T-helper 17 cell (primary cell): ENCODE data around the gene CLEC18B. TPM values are rescaled to one million over a fixed set of nuclear protein-coding genes. Genes with fewer than 3 reads are reported as not detected.
"Not testable (repeated sequence)": the region's sequence is repeated elsewhere in the genome, so short reads cannot be mapped to it uniquely, and the experiment has no call there.

ENCODE experiments used
- ATAC-seq: fragments of 150-1000 bp; cut with Tn5 transposase; 2 replicates; pipeline ENCODE4 v1.10.0; 2021; ENCODE audit warnings: mild to moderate bottlenecking, moderate library complexity
- DNase-seq, 3 donors: peaks; one replicate each; pipeline versions ENCODE4 v3.0.0 to v3.0.0-alpha.2; 2020 to 2021
- H3K9me3 ChIP-seq: one replicate; pipeline ENCODE4 v1.7.0; 2013; ENCODE audit warnings: low read length, mild to moderate bottlenecking; ENCODE audit not compliant: control insufficient read depth, poor library complexity, severe bottlenecking
- H3K27ac Mint-ChIP-seq: one replicate; pipeline ENCODE4 v1.8.0; 2022; ENCODE audit warnings: mild to moderate bottlenecking, moderate library complexity, mixed read lengths
- H3K27me3 Mint-ChIP-seq: one replicate; pipeline ENCODE4 v1.8.0; 2022; ENCODE audit warnings: mixed read lengths
- H3K36me3 Mint-ChIP-seq: one replicate; pipeline ENCODE4 v1.8.0; 2022; ENCODE audit warnings: low read depth, mixed read lengths
- H3K4me1 Mint-ChIP-seq: one replicate; pipeline ENCODE4 v1.8.0; 2022; ENCODE audit warnings: mild to moderate bottlenecking, mixed read lengths
- H3K4me3 Mint-ChIP-seq: one replicate; pipeline ENCODE4 v1.8.0; 2022; ENCODE audit warnings: mild to moderate bottlenecking, moderate library complexity, mixed read lengths
- total RNA-seq, 4 donors: library from RNA in 2 of 4; stranded (reverse) in 2 of 4; gene quantifications; one replicate each; pipeline ENCODE4 v1.2.3 and lab custom pipeline; 2022 to 2026

Gene CLEC18B
- total RNA-seq, 2 donors from 2014 or later: 1.6 to 2.4 TPM

DNA sequence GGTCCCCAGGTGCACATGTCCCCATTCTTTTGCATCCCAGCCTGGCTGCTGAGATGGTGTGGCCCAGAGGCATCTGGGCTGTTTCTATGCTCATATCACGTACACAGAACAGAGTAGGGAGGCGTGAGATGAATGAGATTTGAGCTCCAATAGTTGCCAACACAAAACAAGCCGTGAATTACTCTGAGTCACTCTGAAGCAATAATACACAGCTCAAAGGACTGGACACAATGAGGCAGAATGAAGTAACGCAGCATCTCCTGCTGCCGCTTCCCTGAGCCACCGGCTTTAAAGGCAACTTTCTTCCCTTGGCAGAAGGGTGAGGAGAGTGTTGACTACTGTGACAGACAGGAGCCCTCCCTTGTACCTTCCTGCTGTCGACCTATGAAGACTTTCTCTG, 33.9 kb upstream of the CLEC18B start:
- Mint-ChIP-seq H3K4me3 (no peak overlapping the region), H3K27me3 (no peaks in the 10 kb centered on the region), H3K36me3 (peaks cover 11% of the 10 kb centered on the region), H3K27ac (no peak overlapping the region), H3K4me1 (peaks cover 7% of the 10 kb centered on the region)
- DNase-seq (no peak), ATAC-seq (no peak)
- H3K9me3 ChIP-seq: no peaks in the 10 kb centered on the region

DNA sequence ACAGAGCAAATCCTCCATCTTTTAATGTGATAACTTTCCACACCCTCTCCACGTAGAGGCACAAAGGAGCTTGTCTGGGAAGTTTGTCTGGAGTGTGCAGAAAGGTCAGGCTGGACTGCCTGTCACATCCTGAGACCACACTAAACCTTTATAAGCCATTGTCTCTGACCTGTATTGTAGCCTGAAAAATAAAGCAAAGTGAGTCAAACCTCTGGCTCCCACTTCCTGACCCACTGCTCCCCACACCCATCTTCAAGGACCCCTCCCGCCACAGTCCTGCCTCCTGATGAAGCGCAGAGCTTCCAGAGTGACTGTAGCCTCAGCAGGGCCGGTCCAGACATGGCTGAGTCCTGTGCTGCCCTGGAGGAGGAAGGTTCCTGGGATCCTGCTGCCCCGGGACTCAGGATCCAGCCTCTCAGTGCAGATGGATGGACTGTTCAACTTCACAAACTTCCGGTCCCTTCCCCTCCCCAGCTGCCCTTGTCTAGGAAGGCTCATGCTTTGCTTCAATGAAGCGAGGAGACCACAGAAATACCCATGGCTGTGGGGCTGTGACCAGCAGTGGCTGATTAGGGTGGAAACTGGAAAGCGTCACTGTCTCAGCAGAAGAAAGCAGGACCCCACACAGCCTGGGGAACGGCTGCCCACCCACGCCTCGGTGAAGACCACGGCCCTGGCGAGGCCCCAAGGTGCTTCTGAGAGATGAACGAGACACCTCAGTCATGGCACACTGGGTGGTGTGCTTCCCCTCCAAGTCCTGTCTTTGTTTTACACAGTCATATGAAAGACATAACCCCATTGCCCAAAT, 30.9 kb upstream of the CLEC18B start:
- no peak for ATAC-seq
- Mint-ChIP-seq H3K36me3 (peaks cover 8% of the 10 kb centered on the region), H3K27me3 (no peaks in the 10 kb centered on the region), H3K27ac (no peak overlapping the region), H3K4me1 (peaks cover 7% of the 10 kb centered on the region), H3K4me3 (no peak overlapping the region)
- no peaks in the 10 kb centered on the region for H3K9me3 ChIP-seq
- DNase-seq: no peak

DNA sequence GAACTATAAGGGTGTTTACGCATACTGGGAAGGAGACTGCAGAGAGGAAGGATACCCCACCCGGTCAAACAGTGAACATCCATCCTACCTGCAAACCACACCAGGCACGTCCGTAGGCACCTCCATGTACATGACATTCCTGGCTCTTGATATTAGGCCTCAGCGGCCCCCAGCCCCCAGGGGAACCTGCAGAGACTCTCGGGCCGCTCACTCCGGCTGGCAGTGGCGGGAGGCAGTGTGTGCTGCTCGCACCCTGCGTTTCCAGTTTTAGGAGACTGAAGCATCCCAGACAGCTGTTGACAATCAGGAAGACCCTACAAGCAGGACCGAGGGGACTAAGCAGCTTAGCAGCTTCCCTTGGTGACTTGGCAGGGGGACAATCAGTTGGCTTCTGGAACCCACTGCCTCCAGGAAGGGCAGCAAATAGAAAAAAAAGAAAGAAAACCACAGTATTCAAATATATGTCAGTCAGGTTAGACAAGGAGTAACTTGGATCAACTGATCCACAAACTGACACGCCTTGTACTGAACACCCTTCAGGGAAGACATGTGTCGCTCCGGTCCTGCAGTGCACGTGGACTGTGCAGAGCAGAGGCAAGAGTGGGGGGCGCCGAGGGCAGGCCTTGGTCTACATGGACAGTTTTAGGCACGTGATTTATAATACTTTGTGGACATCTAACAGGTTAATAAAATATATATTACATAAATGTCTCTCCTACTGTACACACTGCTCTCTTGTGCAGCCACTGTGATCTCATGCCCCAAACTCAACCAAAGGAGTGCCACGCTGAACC, 29.9 kb upstream of the CLEC18B start:
- no peaks in the 10 kb centered on the region for H3K9me3 ChIP-seq
- H3K27ac Mint-ChIP-seq: peak overlapping the region; percentile 57
- H3K27me3 Mint-ChIP-seq: no peaks in the 10 kb centered on the region
- no peak for DNase-seq
- H3K4me3 Mint-ChIP-seq: no peak overlapping the region
- ATAC-seq: no peak
- peaks cover 7% of the 10 kb centered on the region for H3K4me1 Mint-ChIP-seq
- peaks cover 8% of the 10 kb centered on the region for H3K36me3 Mint-ChIP-seq

DNA sequence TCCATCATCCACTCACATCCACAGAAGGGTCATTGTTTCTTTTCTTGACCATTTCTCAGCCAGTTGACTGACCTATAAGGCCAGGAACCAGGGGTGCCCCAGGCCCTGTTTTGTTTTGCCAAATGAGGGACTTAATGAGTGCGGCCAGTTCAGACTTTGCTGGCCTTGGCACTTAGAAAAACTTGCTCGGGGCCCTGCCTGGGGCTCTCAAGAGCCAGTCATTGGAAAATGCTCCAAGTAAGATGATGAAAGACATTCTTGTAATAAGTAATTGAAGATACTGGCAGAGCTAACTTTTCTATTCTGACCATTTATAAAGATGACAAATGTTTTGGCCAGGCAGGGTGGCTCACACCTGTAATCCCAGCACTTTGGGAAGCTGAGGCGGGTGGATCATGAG, 29.0 kb upstream of the CLEC18B start:
- peaks cover 9% of the 10 kb centered on the region for H3K4me1 Mint-ChIP-seq
- ATAC-seq (no peak), DNase-seq (no peak)
- H3K9me3 ChIP-seq: no peaks in the 10 kb centered on the region
- H3K27ac Mint-ChIP-seq: no peak overlapping the region
- no peak overlapping the region for H3K4me3 Mint-ChIP-seq
- H3K27me3 Mint-ChIP-seq: no peaks in the 10 kb centered on the region
- H3K36me3 Mint-ChIP-seq: peaks cover 8% of the 10 kb centered on the region

DNA sequence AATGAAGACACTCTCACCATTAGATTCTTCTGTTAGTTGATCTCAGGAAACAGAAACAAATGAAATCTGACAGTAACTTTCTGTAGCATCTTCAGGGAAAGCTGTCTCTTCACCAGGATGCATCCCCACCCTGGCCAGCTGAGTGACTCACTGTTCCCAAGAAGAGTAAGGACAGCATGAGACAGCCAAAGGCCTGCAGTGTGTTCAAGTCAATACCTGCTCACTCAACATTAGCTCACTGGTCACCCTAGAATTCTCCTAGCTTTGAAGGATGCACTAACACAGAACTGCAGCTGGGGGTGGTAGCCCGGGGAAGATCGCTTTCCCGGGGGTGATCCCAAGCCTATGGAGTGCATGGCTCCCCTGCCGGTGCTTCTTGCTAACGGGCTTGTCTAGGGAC, 28.2 kb upstream of the CLEC18B start:
- ATAC-seq (no peak), DNase-seq (no peak)
- Mint-ChIP-seq H3K4me1 (peaks cover 9% of the 10 kb centered on the region), H3K36me3 (peaks cover 8% of the 10 kb centered on the region), H3K27ac (no peak overlapping the region), H3K4me3 (no peak overlapping the region), H3K27me3 (no peaks in the 10 kb centered on the region)
- H3K9me3 ChIP-seq: no peaks in the 10 kb centered on the region

DNA sequence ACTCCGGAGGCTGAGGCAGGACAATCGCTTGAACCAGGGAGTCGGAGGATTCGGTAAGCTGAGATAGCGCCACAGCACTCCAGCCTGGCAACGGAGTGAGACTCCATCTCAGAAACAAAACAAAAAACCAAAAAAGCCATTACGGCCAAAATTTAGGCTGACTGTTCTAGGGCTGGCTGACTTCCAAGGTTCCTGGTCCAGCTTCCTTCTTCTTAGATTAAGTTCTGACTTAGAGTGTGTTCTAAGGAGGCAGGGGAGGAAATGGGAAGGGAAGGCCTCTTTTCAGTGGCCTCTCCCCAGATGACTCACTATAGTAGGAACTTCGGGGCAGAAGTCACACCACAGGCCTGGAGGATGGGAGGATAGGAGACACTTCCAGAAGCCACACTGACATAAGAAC, 27.7 kb upstream of the CLEC18B start:
- Mint-ChIP-seq H3K4me1 (peaks cover 9% of the 10 kb centered on the region), H3K4me3 (no peak overlapping the region), H3K27ac (peak overlapping the region; percentile 19), H3K27me3 (no peaks in the 10 kb centered on the region), H3K36me3 (peaks cover 8% of the 10 kb centered on the region)
- ATAC-seq: no peak
- no peak for DNase-seq
- no peaks in the 10 kb centered on the region for H3K9me3 ChIP-seq

DNA sequence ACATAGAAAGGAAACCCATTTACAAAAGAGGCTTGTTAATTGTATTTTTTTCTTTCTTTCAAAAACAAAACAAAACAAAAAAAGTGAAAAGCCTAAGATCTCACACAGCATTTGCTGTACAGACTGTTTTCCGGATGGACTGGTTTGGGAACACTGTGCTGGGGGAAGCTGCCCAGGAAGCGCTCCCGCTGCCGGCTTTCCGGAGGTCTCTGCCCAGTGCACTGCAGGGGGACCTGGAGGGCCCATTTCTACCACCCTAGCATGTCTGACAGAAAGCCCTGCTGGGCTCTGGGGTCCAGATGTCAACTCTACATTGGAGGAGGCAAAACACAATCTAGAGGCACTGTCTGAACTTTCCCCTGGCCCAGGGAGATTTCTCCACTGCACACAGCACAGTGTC, 26.3 kb upstream of the CLEC18B start:
- Mint-ChIP-seq H3K36me3 (no peaks in the 10 kb centered on the region), H3K27ac (peak overlapping the region; percentile 37), H3K4me3 (no peak overlapping the region), H3K27me3 (no peaks in the 10 kb centered on the region), H3K4me1 (peaks cover 6% of the 10 kb centered on the region)
- DNase-seq: no peak
- no peak for ATAC-seq
- H3K9me3 ChIP-seq: no peaks in the 10 kb centered on the region

DNA sequence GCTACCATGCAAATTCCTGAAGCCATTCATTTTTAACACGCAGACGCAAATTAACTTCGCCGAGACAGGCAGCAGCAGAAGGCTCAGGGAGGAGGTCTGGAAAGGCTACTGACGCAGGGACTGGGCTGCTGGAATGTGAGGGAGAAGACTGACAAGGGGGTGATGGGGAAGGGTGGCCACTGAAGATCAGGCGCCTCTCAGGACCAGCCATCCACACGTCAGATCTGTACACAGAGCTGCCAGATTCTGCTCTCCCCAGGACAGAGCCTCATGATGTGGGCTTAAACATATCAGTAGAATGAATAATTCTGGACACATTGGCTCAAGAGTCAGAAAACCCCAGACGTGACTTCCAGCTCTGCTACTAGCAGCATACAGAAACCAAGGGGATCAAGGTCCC, 25.6 kb upstream of the CLEC18B start:
- Mint-ChIP-seq H3K4me1 (peaks cover 6% of the 10 kb centered on the region), H3K27me3 (no peaks in the 10 kb centered on the region), H3K36me3 (no peaks in the 10 kb centered on the region), H3K27ac (peak overlapping the region; percentile 37), H3K4me3 (no peak overlapping the region)
- no peaks in the 10 kb centered on the region for H3K9me3 ChIP-seq
- ATAC-seq (no peak), DNase-seq (no peak)

DNA sequence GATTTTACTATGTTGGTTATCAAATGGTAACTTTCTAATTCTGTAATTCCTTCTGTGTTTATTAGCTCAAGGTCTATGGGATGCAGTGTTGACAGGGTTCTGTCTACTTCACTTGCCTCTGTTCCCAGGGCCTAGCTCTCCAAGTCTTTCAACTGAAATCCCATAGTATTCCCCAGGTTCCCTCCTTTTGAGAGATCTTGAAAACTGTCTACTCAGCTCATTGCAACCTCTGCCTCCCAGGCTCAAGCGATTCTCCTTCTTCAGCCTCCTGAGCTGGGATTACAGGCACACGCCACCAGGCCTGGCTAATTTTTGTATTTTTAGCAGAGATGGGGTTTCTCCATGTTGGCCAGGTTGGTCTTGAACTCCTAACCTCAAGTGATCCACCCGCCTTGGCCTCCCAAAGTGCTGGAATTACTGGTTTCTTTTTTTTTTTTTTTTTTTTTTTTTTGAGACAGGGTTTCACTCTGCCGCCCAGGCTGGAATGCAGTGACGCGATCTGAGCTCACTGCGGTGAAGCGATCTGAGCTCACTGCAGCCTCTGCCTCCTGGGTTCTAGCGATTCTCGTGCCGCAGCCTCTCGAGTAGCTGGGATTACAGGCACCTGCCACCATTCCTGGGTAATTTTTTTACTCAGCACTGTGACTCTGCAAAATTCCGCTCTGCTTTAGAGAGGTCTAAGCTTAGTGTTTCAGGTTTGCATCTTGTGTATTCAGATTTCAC, 22.5 kb upstream of the CLEC18B start:
- not testable (repeated sequence) for H3K27me3 Mint-ChIP-seq, DNase-seq, H3K9me3 ChIP-seq, H3K27ac Mint-ChIP-seq, H3K4me3 Mint-ChIP-seq, H3K4me1 Mint-ChIP-seq, H3K36me3 Mint-ChIP-seq, ATAC-seq

DNA sequence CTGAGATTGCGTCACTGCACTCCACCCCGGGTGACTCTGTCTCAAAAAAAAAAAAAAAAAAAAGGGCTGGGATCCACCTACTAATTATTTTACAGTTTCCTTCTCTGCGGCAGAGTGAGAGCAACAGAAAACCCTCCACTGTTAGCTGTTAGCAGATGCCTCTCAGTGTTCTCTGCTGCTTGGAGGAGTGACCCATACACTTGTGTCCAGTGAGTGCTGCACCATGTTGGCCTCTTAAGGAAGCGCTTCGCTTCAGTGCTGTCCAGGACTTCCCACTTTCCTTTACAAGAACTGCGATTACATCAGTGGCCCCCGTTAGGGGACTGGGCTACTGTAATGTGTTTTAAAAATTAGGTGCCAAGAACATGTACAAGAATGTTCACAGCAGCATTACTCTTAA, 18.4 kb upstream of the CLEC18B start:
- ATAC-seq (no peak), DNase-seq (no peak)
- peaks cover 12% of the 10 kb centered on the region for H3K4me1 Mint-ChIP-seq
- H3K36me3 Mint-ChIP-seq: peaks cover 2% of the 10 kb centered on the region
- peak overlapping the region; percentile 79 for H3K27ac Mint-ChIP-seq
- H3K9me3 ChIP-seq: no peaks in the 10 kb centered on the region
- no peak overlapping the region for H3K4me3 Mint-ChIP-seq
- H3K27me3 Mint-ChIP-seq: no peaks in the 10 kb centered on the region

DNA sequence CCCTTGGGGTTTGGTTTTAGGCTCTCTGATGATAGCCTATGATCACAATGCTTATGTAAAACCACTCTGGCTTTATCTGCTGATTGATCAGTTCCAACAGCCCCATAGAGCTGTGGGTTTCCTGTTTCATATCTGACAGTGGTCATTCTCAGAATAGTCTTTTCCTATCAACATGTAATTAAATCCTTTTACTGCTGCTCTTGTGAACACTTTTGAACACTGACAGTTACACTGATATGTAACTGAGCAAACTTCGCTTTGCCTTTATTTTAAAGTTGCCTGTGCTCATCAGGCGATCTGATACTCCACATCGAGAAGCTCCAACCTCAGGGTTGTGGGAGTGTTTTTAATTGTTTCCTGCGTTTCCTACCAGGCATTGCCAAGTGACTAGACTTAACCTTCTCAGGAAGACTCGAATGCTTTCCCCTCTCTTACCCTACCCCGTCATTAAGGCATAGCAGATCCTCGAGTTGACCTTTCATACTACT, 17.3 kb upstream of the CLEC18B start:
- Mint-ChIP-seq H3K36me3 (peaks cover 2% of the 10 kb centered on the region), H3K27me3 (no peaks in the 10 kb centered on the region), H3K27ac (peak overlapping the region; percentile 79), H3K4me3 (peak overlapping the region; percentile 76), H3K4me1 (peaks cover 12% of the 10 kb centered on the region)
- DNase-seq (no peak), ATAC-seq (peak; percentile 86)
- no peaks in the 10 kb centered on the region for H3K9me3 ChIP-seq

DNA sequence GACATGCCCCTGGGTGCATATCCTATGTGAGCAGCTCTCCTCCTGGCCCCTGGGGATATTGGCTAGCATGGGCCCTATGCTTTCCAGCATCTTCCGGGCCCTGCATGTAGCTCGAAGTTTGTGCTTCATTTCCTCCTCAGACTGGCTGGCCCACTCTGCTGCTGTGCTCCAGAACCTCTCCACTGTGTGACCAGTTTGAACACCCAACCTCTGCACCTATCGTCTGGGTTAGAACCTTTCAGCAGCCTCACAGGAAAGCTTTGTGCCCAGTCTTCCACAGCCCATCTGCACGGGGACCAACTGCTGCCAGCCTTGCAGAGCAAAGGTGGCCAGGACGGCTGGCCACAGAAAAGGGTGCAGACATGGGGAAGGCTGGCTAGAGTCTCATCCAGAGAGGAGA, 10.2 kb upstream of the CLEC18B start:
- H3K9me3 ChIP-seq: no peaks in the 10 kb centered on the region
- ATAC-seq: no peak
- DNase-seq: no peak
- Mint-ChIP-seq H3K4me3 (no peak overlapping the region), H3K27me3 (no peaks in the 10 kb centered on the region), H3K4me1 (peaks cover 2% of the 10 kb centered on the region), H3K27ac (peak overlapping the region; percentile 29), H3K36me3 (no peaks in the 10 kb centered on the region)

DNA sequence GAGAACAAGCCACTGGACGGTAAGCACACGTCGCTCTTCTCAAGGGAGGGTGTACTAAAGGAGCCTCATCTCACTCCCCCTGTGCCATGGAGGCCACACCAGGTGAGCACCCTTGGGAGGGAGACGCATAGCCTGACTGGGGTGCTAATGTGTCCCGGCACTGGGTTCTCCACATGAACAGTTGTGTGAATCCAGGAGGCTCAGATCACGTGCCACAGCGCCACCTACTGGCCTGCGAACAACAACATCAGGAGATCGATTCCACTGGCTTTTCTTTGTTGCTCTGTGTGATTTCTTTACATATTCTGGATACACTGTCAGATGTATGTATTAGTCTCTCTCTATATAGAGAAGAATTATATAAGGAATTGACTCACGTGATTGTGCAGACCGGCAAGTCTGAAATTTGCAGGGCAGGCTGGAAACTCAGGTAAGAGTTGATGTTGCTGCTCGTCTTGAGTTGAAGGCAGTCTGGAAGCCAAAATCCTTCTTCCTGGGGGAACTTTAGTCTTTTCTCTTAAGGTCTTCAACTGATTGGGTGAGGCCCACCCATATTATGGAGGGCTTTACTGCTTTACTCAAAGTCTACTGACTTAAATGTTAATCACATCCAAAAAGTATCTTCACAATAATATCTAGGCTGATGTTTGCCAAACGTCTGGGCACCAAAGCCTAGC, 8.9 kb upstream of the CLEC18B start:
- not testable (repeated sequence) for H3K4me1 Mint-ChIP-seq, H3K36me3 Mint-ChIP-seq, H3K27ac Mint-ChIP-seq, H3K27me3 Mint-ChIP-seq, H3K9me3 ChIP-seq, H3K4me3 Mint-ChIP-seq
- ATAC-seq (peak; percentile 81), DNase-seq (peak in 2 of 3 donors; percentile 29 to 35)
